HepG2 (cell line): Measurements from ENCODE around the gene GPR65.

ENCODE experiments used
- CHD2 ChIP-seq: IDR thresholded peaks from 2 replicates; pipeline ENCODE4 v1.6.1; 2011; ENCODE audit warnings: low read depth, low read length, improper control_type of control experiment
- ZBTB21 ChIP-seq: sonication (generic); formaldehyde crosslinking; IDR thresholded peaks from 2 replicates; pipeline ENCODE4 v1.4.0; 2020; ENCODE audit warnings: missing genetic modification reagents
- TF ChIP-seq, protein P1 (sequence below): sonication (generic); formaldehyde crosslinking; IDR thresholded peaks from 2 replicates; pipeline ENCODE4 v1.5.0; 2020; ENCODE audit warnings: mild to moderate bottlenecking, missing genetic modification reagents, moderate library complexity

DNA sequence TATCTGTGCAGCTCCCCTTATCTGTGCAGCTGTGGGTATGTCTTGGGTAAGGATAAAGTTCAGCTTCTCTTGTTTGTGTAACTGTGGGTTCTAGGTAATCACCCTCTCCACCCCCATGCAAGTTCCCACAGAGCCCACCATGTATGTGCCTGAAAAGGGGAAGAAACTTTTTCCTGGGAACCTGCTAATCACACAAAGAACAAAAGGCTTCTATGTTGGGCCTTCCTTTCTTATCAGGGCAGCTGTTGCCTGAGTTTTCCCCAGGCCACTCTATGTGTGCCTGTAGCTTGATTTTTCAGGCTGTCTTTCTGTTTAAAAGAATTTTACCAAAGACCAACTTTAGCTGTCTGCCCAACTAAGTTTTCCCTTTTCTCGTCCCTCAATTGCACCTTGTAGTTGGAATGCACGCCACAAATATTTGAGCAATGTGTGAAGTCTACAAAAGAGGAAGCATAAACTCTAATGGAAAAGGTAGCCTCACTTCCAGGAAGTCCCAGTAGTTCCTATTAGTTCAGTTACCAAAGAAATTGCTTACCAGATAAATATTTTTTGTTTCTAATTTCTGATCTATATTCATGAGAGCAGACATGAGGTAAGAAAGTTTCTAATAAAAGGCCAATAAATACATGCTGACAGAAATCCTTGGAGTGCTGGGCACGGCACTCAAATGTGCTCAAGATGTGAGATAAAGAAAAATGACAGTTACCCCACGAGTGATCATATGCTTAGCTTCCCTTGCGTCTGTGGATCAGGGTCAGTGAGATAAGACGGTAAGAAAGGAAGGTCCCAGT is 9.2 kb upstream of the GPR65 start:
- TF ChIP-seq, protein P1, sequence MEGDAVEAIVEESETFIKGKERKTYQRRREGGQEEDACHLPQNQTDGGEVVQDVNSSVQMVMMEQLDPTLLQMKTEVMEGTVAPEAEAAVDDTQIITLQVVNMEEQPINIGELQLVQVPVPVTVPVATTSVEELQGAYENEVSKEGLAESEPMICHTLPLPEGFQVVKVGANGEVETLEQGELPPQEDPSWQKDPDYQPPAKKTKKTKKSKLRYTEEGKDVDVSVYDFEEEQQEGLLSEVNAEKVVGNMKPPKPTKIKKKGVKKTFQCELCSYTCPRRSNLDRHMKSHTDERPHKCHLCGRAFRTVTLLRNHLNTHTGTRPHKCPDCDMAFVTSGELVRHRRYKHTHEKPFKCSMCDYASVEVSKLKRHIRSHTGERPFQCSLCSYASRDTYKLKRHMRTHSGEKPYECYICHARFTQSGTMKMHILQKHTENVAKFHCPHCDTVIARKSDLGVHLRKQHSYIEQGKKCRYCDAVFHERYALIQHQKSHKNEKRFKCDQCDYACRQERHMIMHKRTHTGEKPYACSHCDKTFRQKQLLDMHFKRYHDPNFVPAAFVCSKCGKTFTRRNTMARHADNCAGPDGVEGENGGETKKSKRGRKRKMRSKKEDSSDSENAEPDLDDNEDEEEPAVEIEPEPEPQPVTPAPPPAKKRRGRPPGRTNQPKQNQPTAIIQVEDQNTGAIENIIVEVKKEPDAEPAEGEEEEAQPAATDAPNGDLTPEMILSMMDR: no peak
- TF ChIP-seq CHD2 (no peak), ZBTB21 (CRISPR knock-in tag) (no peak)
